ENCODE results near the gene PTPRO. TPM values are rescaled to one million over a fixed set of nuclear protein-coding genes. Genes with fewer than 3 reads are reported as not detected.
A peak's percentile ranks its signal among the peaks of the same experiment; 100 is the strongest.

PTPRO gene
- total RNA-seq (2014; rRNA removed) = 0.45 and 0.63 TPM in 2 replicates
- 0.95 TPM for polyA plus RNA-seq (2012)

GRCh38 chr12:15322164-15323061, at the start of gene PTPRO:
Gene PTPRO, plus strand, starts transcription at chr12:15322508.
- DNase-seq (ENCODE audit: low read depth) = peak; percentile 5

GRCh38 chr12:15273896-15274295, 48.4 kb upstream of the PTPRO start:
- peak; percentile 82 for DNase-seq (ENCODE audit: low read depth)

DNA sequence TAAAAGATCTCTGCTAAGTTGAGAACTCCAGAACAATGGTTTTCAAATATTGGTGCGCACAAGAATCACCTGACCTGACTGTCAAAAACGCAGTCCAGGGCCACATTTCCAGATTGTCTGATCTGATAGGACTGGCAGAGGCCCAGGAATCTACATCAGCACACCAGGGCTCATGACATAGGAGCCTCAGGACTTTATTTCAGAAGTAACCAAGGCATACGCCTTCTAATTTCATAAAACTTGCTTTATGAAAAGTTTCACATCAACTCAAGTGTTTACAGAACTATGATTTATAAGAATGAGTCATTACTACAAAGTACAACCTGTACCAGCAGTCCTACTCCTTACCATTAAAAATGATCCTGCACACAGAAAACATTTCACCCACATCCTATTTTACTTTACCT, 47.7 kb upstream of the PTPRO start:
- DNase-seq (ENCODE audit: low read depth) = peak; percentile 89

- DNase-seq (ENCODE audit: low read depth) = peak; percentile 69
These were observed 46.1 kb upstream of the PTPRO start for GRCh38 chr12:15276088-15276698.

DNA sequence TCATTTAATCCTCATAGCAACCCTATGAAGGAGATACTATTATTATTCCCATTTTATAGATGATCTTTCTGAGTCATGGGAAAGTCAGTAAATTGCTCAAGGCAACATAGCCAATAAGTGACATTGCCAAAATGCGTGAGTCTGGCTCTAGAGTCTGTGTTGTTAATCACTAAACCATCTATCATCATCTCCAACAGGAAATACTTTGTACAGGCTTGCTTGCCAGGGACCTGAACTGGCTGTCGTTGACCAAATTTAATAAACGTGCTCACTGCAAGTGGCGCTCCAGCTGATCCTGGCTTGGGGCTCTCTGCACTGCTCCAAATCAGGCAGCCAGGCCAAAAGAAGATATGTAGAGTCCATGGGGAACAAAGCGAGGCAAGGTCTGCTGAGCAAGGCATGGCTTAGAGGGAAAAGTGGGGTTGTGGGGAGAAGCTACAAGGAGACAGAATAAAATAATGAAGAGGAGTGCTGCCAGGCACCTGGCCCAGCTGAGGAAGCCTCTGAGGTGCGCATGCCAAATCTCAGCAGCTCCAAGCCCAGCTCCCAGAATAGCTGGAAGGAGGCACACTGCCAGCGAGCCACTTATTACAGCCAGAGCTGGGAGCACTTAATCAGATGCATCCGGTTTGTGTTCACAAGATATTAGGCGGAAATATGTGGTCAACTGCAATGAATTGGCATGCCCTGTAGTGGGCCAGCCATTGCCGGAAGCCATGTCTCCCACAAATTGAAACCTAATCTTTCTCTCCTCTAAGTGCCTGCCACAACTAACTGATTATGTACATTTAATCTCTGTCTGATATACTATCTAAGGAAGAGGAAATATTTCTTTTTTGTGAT, 43.3 kb upstream of the PTPRO start:
- DNase-seq (ENCODE audit: low read depth) = peak; percentile 65

DNA sequence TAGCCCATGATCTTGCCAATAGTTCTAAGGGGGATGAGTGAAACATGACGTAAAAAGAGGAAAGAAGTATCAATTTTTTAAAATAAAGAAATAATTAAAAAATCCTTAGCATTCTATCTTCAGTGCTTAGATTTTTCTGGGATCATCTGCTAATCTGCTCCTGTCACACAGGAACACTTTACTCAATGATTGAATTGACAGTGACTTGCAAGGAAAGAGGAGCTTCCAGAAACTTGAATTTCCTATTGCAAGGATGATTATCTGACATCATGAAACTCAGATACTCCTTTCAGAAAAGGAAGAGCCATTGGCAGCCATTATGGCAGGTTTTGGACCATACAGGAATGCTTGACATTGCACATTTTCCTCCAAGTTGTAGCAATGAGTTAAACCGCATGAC, 41.4 kb upstream of the PTPRO start:
- no peak for DNase-seq (ENCODE audit: low read depth)

- DNase-seq (ENCODE audit: low read depth) = peak; percentile 52
These were observed 33.1 kb upstream of the PTPRO start for GRCh38 chr12:15289192-15289591.

GRCh38 chr12:15293731-15294130, 28.6 kb upstream of the PTPRO start:
- DNase-seq (ENCODE audit: low read depth) = no peak

- DNase-seq (ENCODE audit: low read depth) = no peak
These were observed 22.4 kb upstream of the PTPRO start for GRCh38 chr12:15299947-15300346.

DNA sequence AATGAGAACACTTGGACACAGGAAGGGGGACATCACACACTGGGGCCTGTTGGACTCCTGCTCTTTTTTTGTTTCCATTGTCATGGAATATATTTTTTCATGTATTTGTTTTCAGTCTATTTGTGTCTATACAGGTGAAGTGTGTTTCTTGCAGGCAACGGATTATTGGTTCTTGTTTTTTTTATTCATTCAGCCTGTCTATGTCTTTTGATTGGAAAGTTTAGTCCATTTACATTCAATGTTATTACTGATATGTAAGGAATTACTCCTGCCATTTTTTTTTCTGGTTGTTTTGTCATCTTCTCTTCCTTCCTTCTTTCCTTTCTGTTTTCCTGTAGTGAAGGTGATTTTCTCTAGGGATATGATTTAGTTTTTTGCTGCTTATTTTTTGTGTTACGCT, 18.0 kb upstream of the PTPRO start:
- no peak for DNase-seq (ENCODE audit: low read depth)

- no peak for DNase-seq (ENCODE audit: low read depth)
These were observed 15.7 kb upstream of the PTPRO start for GRCh38 chr12:15306605-15307004.

- no peak for DNase-seq (ENCODE audit: low read depth)
These were observed 15.2 kb upstream of the PTPRO start for GRCh38 chr12:15307079-15307478.

DNA sequence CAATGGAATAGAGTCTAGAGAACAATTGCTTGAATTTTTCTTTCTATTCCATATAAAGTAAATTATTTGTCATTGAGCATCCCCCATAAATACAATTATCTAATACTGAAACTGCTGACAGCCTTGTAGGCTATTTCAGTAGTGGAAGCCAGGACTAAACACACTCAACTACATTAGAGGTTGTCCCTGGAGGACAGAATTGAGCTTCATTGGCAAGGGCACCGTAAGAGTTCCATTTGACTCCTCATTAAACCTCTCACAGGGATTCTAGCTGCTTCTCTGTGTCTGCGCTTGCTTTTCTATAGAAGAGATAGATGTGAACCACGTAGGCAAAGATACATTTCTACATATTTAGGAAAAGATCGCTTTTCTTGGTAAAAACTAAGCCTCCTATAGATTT, 3.5 kb upstream of the PTPRO start:
- no peak for DNase-seq (ENCODE audit: low read depth)

GRCh38 chr12:15320881-15321280, 1.4 kb upstream of the PTPRO start:
- no peak for DNase-seq (ENCODE audit: low read depth)

GRCh38 chr12:15323480-15323879, 1.2 kb downstream of the PTPRO start:
- DNase-seq (ENCODE audit: low read depth) = no peak

GRCh38 chr12:15329891-15330290, 7.6 kb downstream of the PTPRO start:
- no peak for DNase-seq (ENCODE audit: low read depth)

- no peak for DNase-seq (ENCODE audit: low read depth)
These were observed 11.9 kb downstream of the PTPRO start for GRCh38 chr12:15334225-15334624.

GRCh38 chr12:15335959-15336358, 13.7 kb downstream of the PTPRO start:
- no peak for DNase-seq (ENCODE audit: low read depth)

- peak; percentile 52 for DNase-seq (ENCODE audit: low read depth)
These were observed 14.7 kb downstream of the PTPRO start for GRCh38 chr12:15336768-15337553.

GRCh38 chr12:15341371-15341770, 19.1 kb downstream of the PTPRO start:
- DNase-seq (ENCODE audit: low read depth) = no peak

DNA sequence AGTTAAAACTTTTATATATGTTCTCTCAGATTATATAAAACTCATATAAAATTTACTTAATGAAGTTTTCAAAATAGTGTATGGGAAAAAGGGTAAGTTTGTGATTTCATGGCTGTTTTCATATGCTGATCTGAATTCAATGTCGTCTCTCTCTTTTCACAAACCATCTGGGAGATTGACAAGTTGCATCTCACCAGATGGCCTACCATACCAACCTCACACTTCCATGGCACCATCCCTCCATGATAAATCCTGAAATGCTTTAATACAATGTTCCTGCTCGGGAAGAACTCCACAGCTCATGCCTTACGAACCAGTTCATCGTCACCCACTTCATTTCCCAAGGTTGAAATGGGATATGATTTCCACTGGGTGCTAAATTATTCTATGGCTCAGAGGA, 22.3 kb downstream of the PTPRO start:
- no peak for DNase-seq (ENCODE audit: low read depth)
